HFF-Myc (cell line): ENCODE results near the gene AMACR.

Experiments
- DNase-seq: peaks from one replicate; pipeline ENCODE4 v3.0.0-alpha.2; 2011; ENCODE audit warnings: low read depth; ENCODE audit errors: extremely low read depth
- H3K4me3 ChIP-seq: replicated peaks from 2 replicates; pipeline ENCODE4 v1.5.1; 2011; ENCODE audit warnings: low read depth, mild to moderate bottlenecking, control low read depth, low read length
- CTCF ChIP-seq: IDR thresholded peaks from 2 replicates; pipeline ENCODE4 v1.5.1; 2012; ENCODE audit warnings: mild to moderate bottlenecking, low read depth, low read length, control low read depth; ENCODE audit errors: missing control alignments

The AMACR gene

GRCh38 chr5:34007621-34008600 lies at the start of gene AMACR:
TSS of gene AMACR (minus strand) at chr5:34008050. CDS start at chr5:34008019, 31 bp downstream.
- peak; percentile 51 for DNase-seq
- H3K4me3 ChIP-seq, result peak within 1 kb of the TSS; percentile 58
- no peak for TF ChIP-seq CTCF

GRCh38 chr5:34057569-34057968 lies 49.7 kb upstream of the AMACR start:
- DNase-seq, result no peak
- no peak overlapping the region for H3K4me3 ChIP-seq
- TF ChIP-seq CTCF, result no peak

- no peak for DNase-seq
- no peak for TF ChIP-seq CTCF
Observed at GRCh38 chr5:34057118-34057517, 49.3 kb upstream of the AMACR start.

GRCh38 chr5:34055667-34056066 lies 47.8 kb upstream of the AMACR start:
- H3K4me3 ChIP-seq, result no peak overlapping the region
- DNase-seq, result no peak
- no peak for TF ChIP-seq CTCF

More at GRCh38 chr5:34057118-34057517, 49.3 kb upstream of the AMACR start:
- no peak overlapping the region for H3K4me3 ChIP-seq

DNA sequence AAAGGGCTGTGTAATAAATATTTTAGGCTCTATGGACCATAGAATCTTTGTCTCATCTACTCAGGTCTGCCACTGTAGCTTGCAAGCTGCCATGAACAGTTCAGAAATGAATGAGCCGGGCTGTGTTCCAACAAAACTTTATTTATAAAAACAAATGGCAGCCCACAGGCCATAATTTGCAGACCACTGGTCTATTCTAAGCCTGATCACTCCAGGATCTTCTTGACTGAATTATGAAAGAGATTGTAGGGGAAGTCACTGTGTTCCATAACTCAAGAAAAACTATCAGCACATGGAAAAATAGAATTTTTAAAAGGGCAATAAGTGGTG lies 46.5 kb upstream of the AMACR start:
- H3K4me3 ChIP-seq, result no peak overlapping the region
- DNase-seq, result no peak
- TF ChIP-seq CTCF, result no peak

GRCh38 chr5:34053571-34054399 lies 45.9 kb upstream of the AMACR start:
- no peak for DNase-seq
- no peak overlapping the region for H3K4me3 ChIP-seq
- TF ChIP-seq CTCF, result no peak
